SJSA1 (cell line): ENCODE measurements around the gene SFN. TPM values are rescaled to one million over a fixed set of nuclear protein-coding genes. Genes with fewer than 3 reads are reported as not detected.
"Not testable (repeated sequence)": the region's sequence is repeated elsewhere in the genome, so short reads cannot be mapped to it uniquely, and the experiment has no call there.

Source experiments
- DNase-seq, 2 experiments: peaks; one replicate each; pipeline ENCODE4 v3.0.0-alpha.2; 2015 to 2020; ENCODE audit warnings: low spot score in 2 of 2, low read depth in 1 of 2
- H3K27ac ChIP-seq: fragments of 250-450 bp; sonication (Bioruptor Pico); 2 replicates; pipeline ENCODE4 v1.5.1; 2020; ENCODE audit warnings: mild to moderate bottlenecking, moderate library complexity
- H3K27me3 ChIP-seq: fragments of 250-450 bp; sonication (Bioruptor Pico); replicated peaks from 2 replicates; pipeline ENCODE4 v1.5.1; 2020; ENCODE audit warnings: mild to moderate bottlenecking, moderate library complexity
- H3K36me3 ChIP-seq: fragments of 250-450 bp; sonication (Bioruptor Pico); 2 replicates; pipeline ENCODE4 v1.5.1; 2020; ENCODE audit warnings: mild to moderate bottlenecking
- H3K4me1 ChIP-seq: fragments of 250-450 bp; sonication (Bioruptor Pico); replicated peaks from 2 replicates; pipeline ENCODE4 v1.6.1; 2021; ENCODE audit warnings: mild to moderate bottlenecking
- H3K4me3 ChIP-seq: fragments of 250-450 bp; sonication (Bioruptor Pico); 2 replicates; pipeline ENCODE4 v1.5.1; 2020; ENCODE audit warnings: mild to moderate bottlenecking
- H3K9me3 ChIP-seq: fragments of 250-450 bp; sonication (Bioruptor Pico); replicated peaks from 2 replicates; pipeline ENCODE4 v1.5.1; 2020; ENCODE audit warnings: mild to moderate bottlenecking
- total RNA-seq: library from RNA; depleted of rRNA; stranded (reverse); fragments of >200 nt; shearing (Covaris generic); gene quantifications from 2 replicates; pipeline ENCODE4 v1.2.3, GENCODE V29; 2014

SFN gene
- total RNA-seq, 1 experiment from 2014 or later: 0.47 TPM

GRCh38 chr1:26864610-26865480 is 1.9 kb downstream of the SFN start:
- Histone ChIP-seq H3K4me3 (peak overlapping the region; percentile 46), H3K27ac (peak overlapping the region; percentile 91), H3K9me3 (no peaks in the 10 kb centered on the region), H3K4me1 (peaks cover 16% of the 10 kb centered on the region), H3K27me3 (no peaks in the 10 kb centered on the region), H3K36me3 (no peaks in the 10 kb centered on the region)
- peak; percentile 98 to 99 for DNase-seq

GRCh38 chr1:26873097-26873496 is 10.1 kb downstream of the SFN start:
- H3K4me1 ChIP-seq, H3K27ac ChIP-seq, DNase-seq, H3K27me3 ChIP-seq, H3K4me3 ChIP-seq, H3K9me3 ChIP-seq: not testable (repeated sequence)
- H3K36me3 ChIP-seq: peaks cover 23% of the 10 kb centered on the region

- no peaks in the 10 kb centered on the region for H3K9me3 ChIP-seq
- H3K4me1 ChIP-seq: no peaks in the 10 kb centered on the region
- H3K27me3 ChIP-seq: no peaks in the 10 kb centered on the region
- H3K27ac ChIP-seq: no peak overlapping the region
- H3K36me3 ChIP-seq: peaks cover 41% of the 10 kb centered on the region
- DNase-seq: no peak
- no peak overlapping the region for H3K4me3 ChIP-seq
Measured at GRCh38 chr1:26874896-26875295, 11.9 kb downstream of the SFN start.

GRCh38 chr1:26877326-26877725 is 14.4 kb downstream of the SFN start:
- Histone ChIP-seq H3K4me1 (no peaks in the 10 kb centered on the region), H3K9me3 (no peaks in the 10 kb centered on the region), H3K4me3 (no peak overlapping the region), H3K27me3 (no peaks in the 10 kb centered on the region), H3K27ac (no peak overlapping the region), H3K36me3 (peaks cover 65% of the 10 kb centered on the region)
- DNase-seq: no peak

GRCh38 chr1:26879793-26880192 is 16.8 kb downstream of the SFN start:
- Histone ChIP-seq H3K27ac (no peak overlapping the region), H3K4me1 (no peaks in the 10 kb centered on the region), H3K4me3 (no peak overlapping the region), H3K27me3 (no peaks in the 10 kb centered on the region), H3K9me3 (no peaks in the 10 kb centered on the region), H3K36me3 (peaks cover 90% of the 10 kb centered on the region)
- no peak for DNase-seq

- not testable (repeated sequence) for H3K27ac ChIP-seq, H3K4me3 ChIP-seq, H3K27me3 ChIP-seq, H3K4me1 ChIP-seq, DNase-seq, H3K9me3 ChIP-seq
- H3K36me3 ChIP-seq: peaks cover 98% of the 10 kb centered on the region
Measured at GRCh38 chr1:26881611-26882010, 18.7 kb downstream of the SFN start.

- Histone ChIP-seq H3K36me3 (peaks cover 98% of the 10 kb centered on the region), H3K27ac (no peak overlapping the region), H3K27me3 (no peaks in the 10 kb centered on the region), H3K9me3 (no peaks in the 10 kb centered on the region), H3K4me1 (no peaks in the 10 kb centered on the region), H3K4me3 (no peak overlapping the region)
- DNase-seq: no peak
Measured at GRCh38 chr1:26882696-26883463, 19.9 kb downstream of the SFN start.

- peaks cover 92% of the 10 kb centered on the region for H3K36me3 ChIP-seq
- H3K4me3 ChIP-seq: no peak overlapping the region
- H3K27me3 ChIP-seq: no peaks in the 10 kb centered on the region
- H3K4me1 ChIP-seq: peaks cover 14% of the 10 kb centered on the region
- DNase-seq: peak in 1 of 2 experiments; percentile 21
- no peaks in the 10 kb centered on the region for H3K9me3 ChIP-seq
- H3K27ac ChIP-seq: no peak overlapping the region
Measured at GRCh38 chr1:26887125-26887524, 24.2 kb downstream of the SFN start.

GRCh38 chr1:26888231-26888630 is 25.3 kb downstream of the SFN start:
- Histone ChIP-seq H3K4me1 (peaks cover 14% of the 10 kb centered on the region), H3K4me3 (no peak overlapping the region), H3K9me3 (no peaks in the 10 kb centered on the region), H3K36me3 (peaks cover 92% of the 10 kb centered on the region), H3K27me3 (no peaks in the 10 kb centered on the region), H3K27ac (no peak overlapping the region)
- DNase-seq: no peak

GRCh38 chr1:26889551-26890466 is 26.9 kb downstream of the SFN start, which contains the start of gene GPN2:
Gene GPN2 (minus strand): TSS chr1:26890283. CDS start chr1:26890096, 187 bp downstream.
- H3K27me3 ChIP-seq: no peaks in the 10 kb centered on the region
- peaks cover 14% of the 10 kb centered on the region for H3K4me1 ChIP-seq
- H3K4me3 ChIP-seq: peak within 1 kb of the TSS; percentile 75
- DNase-seq: peak; percentile 75 to 78
- no peaks in the 10 kb centered on the region for H3K9me3 ChIP-seq
- H3K36me3 ChIP-seq: peaks cover 90% of the 10 kb centered on the region
- H3K27ac ChIP-seq: peak within 1 kb of the TSS; percentile 42

GRCh38 chr1:26890467-26890796 is 27.5 kb downstream of the SFN start:
- Histone ChIP-seq H3K4me3 (peak overlapping the region; percentile 75), H3K4me1 (peaks cover 14% of the 10 kb centered on the region), H3K9me3 (no peaks in the 10 kb centered on the region), H3K36me3 (peaks cover 87% of the 10 kb centered on the region), H3K27ac (peak overlapping the region; percentile 42), H3K27me3 (no peaks in the 10 kb centered on the region)
- DNase-seq: no peak

- Histone ChIP-seq H3K36me3 (peaks cover 71% of the 10 kb centered on the region), H3K27me3 (no peaks in the 10 kb centered on the region), H3K9me3 (no peaks in the 10 kb centered on the region), H3K4me1 (peaks cover 13% of the 10 kb centered on the region), H3K27ac (no peak overlapping the region), H3K4me3 (no peak overlapping the region)
- no peak for DNase-seq
Measured at GRCh38 chr1:26894263-26894662, 31.3 kb downstream of the SFN start.

GRCh38 chr1:26897351-26897750 is 34.4 kb downstream of the SFN start:
- Histone ChIP-seq H3K36me3 (peaks cover 51% of the 10 kb centered on the region), H3K4me1 (peaks cover 13% of the 10 kb centered on the region), H3K4me3 (no peak overlapping the region), H3K27me3 (no peaks in the 10 kb centered on the region), H3K9me3 (peaks cover 8% of the 10 kb centered on the region), H3K27ac (no peak overlapping the region)
- DNase-seq: no peak
